ENCODE measurements around the gene GFOD2. TPM values are rescaled to one million over a fixed set of nuclear protein-coding genes. Genes with fewer than 3 reads are reported as not detected.

Gene GFOD2
- total RNA-seq, 1 donor from 2014 or later, result 33.8 TPM

DNA sequence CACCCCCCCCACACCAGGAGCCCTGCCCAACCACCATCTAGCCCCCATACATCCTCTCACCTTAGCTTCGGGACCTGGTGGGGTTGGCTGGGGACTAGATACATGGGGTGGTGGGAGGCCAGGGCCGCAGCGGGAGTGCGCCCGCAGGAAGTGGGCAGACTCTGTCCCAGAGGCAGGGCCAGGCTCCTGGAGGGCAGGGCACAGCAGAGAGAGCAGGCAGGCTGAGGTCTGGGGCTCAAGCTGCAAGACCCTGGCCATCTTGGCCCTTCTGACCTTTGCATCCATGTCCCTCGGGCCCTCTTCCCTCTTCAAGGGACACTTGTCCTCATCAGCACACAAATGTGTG is 55.3 kb downstream of the GFOD2 start:
- Mint-ChIP-seq H3K36me3 (ENCODE audit: low read depth) (peaks cover 3% of the 10 kb centered on the region), H3K27me3 (ENCODE audit: low read depth) (peaks cover 8% of the 10 kb centered on the region), H3K4me1 (peaks cover 33% of the 10 kb centered on the region), H3K27ac (ENCODE audit: unreplicated experiment) (no peak overlapping the region), H3K9me3 (no peaks in the 10 kb centered on the region), H3K4me3 (peak overlapping the region; percentile 72)
- TF ChIP-seq, protein P1, sequence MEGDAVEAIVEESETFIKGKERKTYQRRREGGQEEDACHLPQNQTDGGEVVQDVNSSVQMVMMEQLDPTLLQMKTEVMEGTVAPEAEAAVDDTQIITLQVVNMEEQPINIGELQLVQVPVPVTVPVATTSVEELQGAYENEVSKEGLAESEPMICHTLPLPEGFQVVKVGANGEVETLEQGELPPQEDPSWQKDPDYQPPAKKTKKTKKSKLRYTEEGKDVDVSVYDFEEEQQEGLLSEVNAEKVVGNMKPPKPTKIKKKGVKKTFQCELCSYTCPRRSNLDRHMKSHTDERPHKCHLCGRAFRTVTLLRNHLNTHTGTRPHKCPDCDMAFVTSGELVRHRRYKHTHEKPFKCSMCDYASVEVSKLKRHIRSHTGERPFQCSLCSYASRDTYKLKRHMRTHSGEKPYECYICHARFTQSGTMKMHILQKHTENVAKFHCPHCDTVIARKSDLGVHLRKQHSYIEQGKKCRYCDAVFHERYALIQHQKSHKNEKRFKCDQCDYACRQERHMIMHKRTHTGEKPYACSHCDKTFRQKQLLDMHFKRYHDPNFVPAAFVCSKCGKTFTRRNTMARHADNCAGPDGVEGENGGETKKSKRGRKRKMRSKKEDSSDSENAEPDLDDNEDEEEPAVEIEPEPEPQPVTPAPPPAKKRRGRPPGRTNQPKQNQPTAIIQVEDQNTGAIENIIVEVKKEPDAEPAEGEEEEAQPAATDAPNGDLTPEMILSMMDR (conservative IDR thresholded peaks at IDR 0.05), result no peak
- DNase-seq (ENCODE audit: low read depth, low spot score), result no peak

DNA sequence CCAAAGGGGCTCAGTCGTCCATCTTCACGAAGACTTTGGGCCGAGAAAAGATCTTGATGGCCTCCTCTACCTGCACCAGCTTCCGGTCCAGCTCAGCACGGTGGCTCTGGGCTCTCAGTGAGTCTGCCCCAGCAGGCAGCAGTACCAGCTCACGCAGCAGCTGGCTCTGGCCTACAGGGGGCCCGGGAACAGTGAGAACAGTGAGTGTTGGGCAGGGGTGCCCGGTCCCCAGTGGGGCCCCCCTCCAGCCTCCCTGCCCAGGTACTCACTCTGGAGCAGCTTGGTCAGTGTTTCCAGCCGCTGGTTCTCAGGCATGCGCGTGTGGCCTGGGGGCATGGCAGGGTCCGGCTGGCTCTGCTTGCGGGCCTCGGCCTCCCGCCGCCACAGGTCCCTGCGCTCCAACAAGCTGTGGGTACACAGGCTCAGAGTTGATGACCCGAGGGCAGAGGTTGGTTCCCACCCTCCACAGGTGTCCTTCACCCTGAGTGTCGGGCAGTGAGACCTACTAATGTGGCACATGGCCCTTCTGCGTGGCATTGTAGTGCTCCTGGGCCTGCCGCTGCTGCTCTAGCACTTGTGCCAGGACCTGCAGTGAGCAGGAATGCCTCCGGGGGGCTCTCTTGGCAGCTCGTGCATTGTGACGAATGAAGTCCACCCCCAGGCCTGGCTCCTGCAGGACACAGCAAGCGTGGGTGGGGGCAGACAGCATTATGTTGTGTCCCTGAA is 55.8 kb downstream of the GFOD2 start:
- H3K27ac Mint-ChIP-seq (ENCODE audit: unreplicated experiment), result no peak overlapping the region
- H3K27me3 Mint-ChIP-seq (ENCODE audit: low read depth), result peaks cover 8% of the 10 kb centered on the region
- TF ChIP-seq, protein P1 (conservative IDR thresholded peaks at IDR 0.05), result peak; percentile 39
- peaks cover 33% of the 10 kb centered on the region for H3K4me1 Mint-ChIP-seq
- no peaks in the 10 kb centered on the region for H3K9me3 Mint-ChIP-seq
- H3K4me3 Mint-ChIP-seq, result peak overlapping the region; percentile 68
- H3K36me3 Mint-ChIP-seq (ENCODE audit: low read depth), result peaks cover 3% of the 10 kb centered on the region
- no peak for DNase-seq (ENCODE audit: low read depth, low spot score)

DNA sequence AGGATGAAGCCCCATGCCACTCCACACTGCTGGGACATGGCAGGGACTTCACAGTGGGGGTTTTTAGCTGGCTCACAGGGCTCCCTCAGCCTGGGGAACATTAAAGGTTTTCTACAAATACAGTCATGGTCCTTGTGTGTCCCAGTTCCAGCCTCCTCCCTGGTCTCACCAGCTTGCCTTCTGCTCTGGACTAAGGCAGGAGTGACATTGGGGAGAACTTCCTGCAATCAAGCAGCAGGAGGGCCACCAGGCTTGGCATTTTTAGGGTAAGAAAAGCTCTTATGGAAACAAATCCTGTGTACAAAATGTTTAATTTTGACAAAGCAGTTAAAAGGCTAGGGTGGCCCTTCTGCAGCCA is 56.5 kb downstream of the GFOD2 start:
- no peaks in the 10 kb centered on the region for H3K9me3 Mint-ChIP-seq
- H3K4me1 Mint-ChIP-seq, result peaks cover 29% of the 10 kb centered on the region
- no peak overlapping the region for H3K27ac Mint-ChIP-seq (ENCODE audit: unreplicated experiment)
- peaks cover 3% of the 10 kb centered on the region for H3K36me3 Mint-ChIP-seq (ENCODE audit: low read depth)
- TF ChIP-seq, protein P1 (conservative IDR thresholded peaks at IDR 0.05), result no peak
- DNase-seq (ENCODE audit: low read depth, low spot score), result no peak
- H3K27me3 Mint-ChIP-seq (ENCODE audit: low read depth), result peaks cover 8% of the 10 kb centered on the region
- peak overlapping the region; percentile 38 for H3K4me3 Mint-ChIP-seq

DNA sequence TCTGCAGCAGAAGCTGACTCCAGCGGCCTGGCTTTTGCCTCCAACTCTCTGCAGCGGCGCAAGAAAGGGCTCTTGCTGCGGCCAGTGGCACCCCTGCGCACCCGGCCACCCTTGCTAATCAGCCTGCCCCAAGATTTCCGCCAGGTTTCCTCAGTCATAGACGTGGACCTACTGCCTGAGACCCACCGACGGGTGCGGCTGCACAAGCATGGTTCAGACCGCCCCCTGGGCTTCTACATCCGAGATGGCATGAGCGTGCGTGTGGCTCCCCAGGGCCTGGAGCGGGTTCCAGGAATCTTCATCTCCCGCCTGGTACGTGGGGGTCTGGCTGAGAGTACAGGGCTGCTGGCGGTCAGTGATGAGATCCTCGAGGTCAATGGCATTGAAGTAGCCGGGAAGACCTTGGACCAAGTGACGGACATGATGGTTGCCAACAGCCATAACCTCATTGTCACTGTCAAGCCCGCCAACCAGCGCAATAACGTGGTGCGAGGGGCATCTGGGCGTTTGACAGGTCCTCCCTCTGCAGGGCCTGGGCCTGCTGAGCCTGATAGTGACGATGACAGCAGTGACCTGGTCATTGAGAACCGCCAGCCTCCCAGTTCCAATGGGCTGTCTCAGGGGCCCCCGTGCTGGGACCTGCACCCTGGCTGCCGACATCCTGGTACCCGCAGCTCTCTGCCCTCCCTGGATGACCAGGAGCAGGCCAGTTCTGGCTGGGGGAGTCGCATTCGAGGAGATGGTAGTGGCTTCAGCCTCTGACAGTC is 57.0 kb downstream of the GFOD2 start:
- Mint-ChIP-seq H3K27me3 (ENCODE audit: low read depth) (peaks cover 8% of the 10 kb centered on the region), H3K27ac (ENCODE audit: unreplicated experiment) (no peak overlapping the region), H3K4me3 (peak overlapping the region; percentile 94), H3K4me1 (peaks cover 29% of the 10 kb centered on the region), H3K36me3 (ENCODE audit: low read depth) (peaks cover 3% of the 10 kb centered on the region), H3K9me3 (no peaks in the 10 kb centered on the region)
- DNase-seq (ENCODE audit: low read depth, low spot score), result no peak
- TF ChIP-seq, protein P1 (conservative IDR thresholded peaks at IDR 0.05), result no peak

DNA sequence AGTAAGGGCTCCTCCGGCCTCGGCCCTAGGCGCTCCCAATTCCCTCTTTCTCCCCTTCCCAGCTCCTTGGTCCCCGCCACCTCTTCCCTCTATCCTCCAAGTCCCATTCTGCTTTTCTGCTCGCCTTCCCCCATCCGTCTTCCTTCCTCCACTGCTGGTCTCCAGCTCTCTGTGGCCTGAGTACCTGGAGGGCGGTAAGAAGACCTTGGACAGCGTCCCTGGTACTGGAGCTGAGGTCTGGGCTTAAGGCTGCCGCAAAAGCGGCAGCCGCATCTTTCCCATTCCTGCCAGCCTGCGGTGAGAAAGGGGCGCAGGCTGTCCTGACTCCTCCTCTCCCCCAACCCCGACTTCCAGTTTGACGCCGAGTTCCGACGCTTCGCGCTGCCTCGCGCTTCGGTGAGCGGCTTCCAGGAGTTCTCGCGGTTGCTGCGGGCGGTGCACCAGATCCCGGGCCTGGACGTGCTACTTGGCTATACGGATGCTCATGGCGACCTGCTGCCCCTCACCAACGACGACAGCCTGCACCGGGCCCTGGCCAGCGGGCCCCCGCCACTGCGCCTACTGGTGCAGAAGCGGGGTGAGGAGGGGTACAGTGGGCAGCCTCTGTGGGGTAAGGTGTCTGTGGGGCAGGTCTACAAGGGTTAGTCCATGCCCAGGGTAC is 57.9 kb downstream of the GFOD2 start:
- Mint-ChIP-seq H3K36me3 (ENCODE audit: low read depth) (peaks cover 3% of the 10 kb centered on the region), H3K27me3 (ENCODE audit: low read depth) (peaks cover 8% of the 10 kb centered on the region), H3K4me3 (peak overlapping the region; percentile 94), H3K27ac (ENCODE audit: unreplicated experiment) (no peak overlapping the region), H3K9me3 (no peaks in the 10 kb centered on the region), H3K4me1 (peaks cover 29% of the 10 kb centered on the region)
- TF ChIP-seq, protein P1 (conservative IDR thresholded peaks at IDR 0.05), result no peak
- no peak for DNase-seq (ENCODE audit: low read depth, low spot score)

Data from neural crest cell (in vitro differentiated cells).